NCI-H2227 treated with DMSO at 0.1 percent for 48 hours (cell line): Measurements from ENCODE around the gene RNU6-1.

ENCODE experiments used
- DNase-seq: peaks from one replicate; lab custom pipeline; 2025; lab: John Stamatoyannopoulos, UW

RNU6-1 gene

DNA sequence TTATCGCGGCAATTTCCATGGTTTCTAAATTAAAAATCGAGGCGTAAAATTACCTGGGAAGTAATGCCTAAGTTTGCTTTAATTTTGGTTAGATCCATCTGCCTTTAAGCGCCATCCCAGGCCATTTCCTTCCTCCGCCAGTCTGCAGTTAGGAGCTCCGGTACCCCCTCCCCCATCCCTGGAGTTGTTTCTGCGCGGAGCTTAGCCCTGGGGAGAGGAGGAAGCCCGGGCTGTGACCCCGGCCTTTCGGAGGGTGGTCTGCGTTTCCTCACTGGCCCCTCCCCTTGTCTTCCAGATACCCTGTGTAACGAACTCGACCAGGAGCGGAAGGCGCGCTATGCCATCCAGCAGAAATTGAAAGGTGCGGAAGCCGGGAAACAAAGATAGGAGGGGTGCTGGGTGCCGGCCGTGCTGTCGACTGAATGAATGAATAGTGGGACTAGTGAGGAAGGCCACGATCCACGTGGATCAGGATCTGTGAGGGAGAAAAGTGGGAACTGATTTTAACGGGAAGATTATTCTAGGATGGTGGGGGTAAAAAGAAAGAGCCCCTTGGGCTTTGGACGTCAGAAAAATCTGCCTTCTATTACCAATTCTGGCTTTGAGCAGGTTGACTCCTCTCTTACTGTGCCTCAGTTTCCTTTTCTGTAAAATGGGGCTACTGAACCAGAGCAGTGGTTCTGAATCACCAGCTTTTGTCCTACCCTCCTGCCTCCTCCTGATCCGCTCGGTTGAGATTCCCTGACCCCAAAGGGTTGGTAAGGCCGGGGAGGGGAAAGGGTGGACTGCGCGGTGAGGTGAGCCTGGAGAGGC lies 6.7 kb downstream of the RNU6-1 start:
- DNase-seq: no peak

GRCh38 chr15:67832031-67832551 lies 7.8 kb downstream of the RNU6-1 start:
- DNase-seq: no peak

- DNase-seq: no peak
Observed at GRCh38 chr15:67831363-67831762, 8.5 kb downstream of the RNU6-1 start.

- no peak for DNase-seq
Observed at GRCh38 chr15:67829647-67830504, 10.0 kb downstream of the RNU6-1 start.

DNA sequence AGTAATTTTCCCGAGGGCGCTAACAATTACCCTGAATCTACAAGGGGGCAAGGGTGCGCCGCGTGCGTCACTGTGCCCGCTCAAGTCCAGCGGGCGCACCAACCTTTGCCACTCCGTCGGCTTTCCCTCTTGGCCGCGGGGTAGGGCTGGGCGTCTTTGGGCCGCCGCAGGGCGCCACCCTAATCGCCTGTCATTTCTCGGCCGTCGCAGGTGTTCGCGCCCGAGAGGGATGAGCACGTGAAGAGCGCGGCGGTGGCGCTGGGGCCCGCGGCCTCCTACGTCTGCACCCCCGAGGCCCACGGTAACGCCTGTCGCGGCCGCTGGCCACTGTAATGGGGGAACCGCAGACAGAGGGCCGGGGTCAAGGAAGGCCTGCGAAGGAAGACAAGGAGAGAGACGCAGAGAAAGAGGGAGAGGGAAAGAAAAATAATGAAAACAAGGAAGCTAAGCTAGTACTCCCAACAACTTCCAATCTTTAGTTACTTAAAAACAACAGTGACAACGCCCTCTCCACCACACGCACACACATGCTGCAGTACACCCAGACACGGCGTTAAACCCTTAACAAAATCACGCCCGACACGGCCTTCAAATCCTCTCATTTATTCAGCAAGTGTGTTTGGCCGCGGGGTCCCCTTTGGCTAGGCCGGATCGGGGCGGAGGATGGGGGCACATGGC lies 10.7 kb downstream of the RNU6-1 start:
- no peak for DNase-seq

GRCh38 chr15:67828278-67828968 lies 11.4 kb downstream of the RNU6-1 start:
- no peak for DNase-seq

- DNase-seq: no peak
Observed at GRCh38 chr15:67827562-67828277, 12.1 kb downstream of the RNU6-1 start.

GRCh38 chr15:67826717-67827561 lies 12.9 kb downstream of the RNU6-1 start:
- no peak for DNase-seq

- DNase-seq: no peak
Observed at GRCh38 chr15:67825881-67826716, 13.7 kb downstream of the RNU6-1 start.

- DNase-seq: no peak
Observed at GRCh38 chr15:67824976-67825880, 14.6 kb downstream of the RNU6-1 start, which contains the start of gene SKOR1. Gene SKOR1, plus strand, starts transcription at chr15:67825509. Its CDS starts 94 bp downstream, at chr15:67825603.

GRCh38 chr15:67824197-67824968 lies 15.5 kb downstream of the RNU6-1 start:
- DNase-seq: peak; percentile 13

DNA sequence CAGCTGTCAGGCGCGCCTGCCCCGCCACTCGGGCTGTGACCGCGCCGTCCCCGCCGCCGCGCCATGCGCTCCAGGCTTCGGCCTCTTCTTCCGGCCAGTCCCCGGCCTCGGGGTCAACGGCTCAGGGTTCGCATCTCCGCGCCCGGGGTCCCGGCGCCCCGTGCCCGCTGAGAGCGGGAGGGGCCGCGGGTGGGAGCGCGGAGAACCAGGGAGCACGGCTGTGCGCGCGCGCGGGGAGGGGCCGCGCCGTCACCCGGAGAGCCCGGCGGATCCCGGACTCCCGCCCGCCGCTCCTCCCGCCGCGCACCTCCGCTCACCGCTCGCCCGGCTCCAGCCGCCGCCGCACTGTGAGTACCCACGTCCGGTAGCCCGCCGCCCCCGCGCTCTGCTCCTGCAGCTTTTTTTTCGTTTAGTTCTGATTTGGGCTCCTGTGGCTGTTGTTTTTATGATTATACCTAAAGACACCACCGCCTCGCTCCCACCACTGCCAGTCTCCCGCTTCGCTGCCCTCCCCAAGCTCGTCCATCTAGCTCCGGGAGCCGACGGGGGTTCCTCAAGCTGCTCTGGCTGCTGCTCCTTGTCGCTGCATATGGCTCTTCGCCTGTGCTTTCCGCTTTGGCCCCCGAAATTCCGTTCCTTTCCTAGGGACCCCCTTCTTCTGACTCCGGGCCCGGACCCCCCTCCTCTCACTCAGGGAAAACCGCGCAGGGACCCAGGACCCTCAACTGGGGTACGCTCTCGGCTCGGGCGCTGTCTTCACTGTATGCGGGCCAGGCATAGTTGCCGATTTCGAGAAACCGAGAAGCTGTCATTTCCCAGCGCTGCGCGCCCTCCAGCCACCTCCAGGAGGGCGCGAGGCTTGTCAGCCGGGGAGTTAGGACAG lies 16.3 kb downstream of the RNU6-1 start:
- DNase-seq: no peak

DNA sequence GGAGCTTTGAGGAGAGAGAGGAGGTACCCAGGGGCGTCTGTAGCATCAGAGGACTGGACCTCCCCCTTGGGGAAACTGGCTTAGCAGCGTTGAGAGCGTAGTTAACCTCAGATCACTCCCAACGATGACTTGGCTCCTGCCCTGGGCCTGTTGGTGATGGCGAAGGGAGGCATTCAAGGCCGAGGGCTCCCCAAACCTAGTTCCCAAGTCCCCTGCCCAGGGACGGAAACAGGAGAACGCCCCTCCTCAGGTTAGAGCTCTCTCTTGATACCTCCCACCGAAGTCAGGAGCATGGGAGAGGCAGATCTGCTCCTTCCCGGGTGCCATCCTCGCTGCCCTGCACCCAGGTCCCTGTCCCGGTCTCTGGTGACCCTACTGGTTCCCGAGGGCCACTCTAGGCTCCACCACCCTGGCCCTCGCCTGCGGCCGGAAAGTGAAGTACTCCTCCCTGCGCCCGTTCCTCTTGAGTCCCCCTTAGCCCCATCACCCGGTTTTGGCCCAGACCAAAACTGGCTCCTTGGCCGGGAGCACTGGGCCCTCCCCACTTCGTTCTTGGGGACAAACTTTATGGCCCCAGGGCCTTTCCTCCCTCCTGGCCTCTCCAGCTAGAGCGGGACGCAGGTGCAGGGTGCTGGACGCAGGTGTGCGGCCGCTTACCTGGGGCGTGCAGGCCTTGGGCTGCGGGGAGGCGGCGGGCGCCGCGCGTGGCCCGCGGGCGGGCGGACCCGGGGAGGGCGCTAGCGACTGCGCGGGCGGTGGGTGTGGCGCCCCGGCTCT lies 17.1 kb downstream of the RNU6-1 start:
- DNase-seq: no peak

DNA sequence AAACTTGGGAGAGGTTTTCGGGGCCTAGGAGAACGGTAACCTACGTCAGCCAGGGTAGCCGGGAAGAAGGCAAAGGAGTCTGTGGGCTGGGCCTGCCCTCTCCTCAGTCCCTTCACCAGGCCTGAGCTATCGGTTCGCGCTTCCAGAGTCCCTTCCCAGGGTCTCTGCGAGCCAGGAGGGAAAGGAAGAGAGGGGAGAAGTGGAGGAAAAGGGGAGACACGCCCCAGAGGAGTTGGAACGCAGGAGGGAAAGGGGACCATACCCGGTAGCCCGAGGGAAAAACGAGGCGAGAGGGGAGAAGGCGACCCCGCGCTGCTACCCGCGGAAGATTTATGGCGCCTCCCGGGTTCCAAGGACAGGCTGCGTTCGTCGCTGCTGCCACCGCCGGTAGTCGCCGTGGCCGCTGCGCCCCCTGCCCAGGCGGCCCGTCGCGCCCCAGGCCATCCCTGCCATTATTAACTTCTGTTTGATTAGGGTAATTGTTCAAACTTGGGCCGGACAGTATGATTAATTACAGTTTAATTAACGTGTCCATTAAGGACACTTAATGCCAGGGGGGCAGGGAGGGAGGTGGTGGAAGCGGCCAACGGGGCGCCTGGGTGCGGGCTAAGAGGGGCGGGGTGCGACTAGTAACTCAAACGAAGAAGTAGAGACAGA lies 17.9 kb downstream of the RNU6-1 start:
- DNase-seq: no peak
